Measurements from ENCODE around the gene DNAH6. TPM values are rescaled to one million over a fixed set of nuclear protein-coding genes. Genes with fewer than 3 reads are reported as not detected.

DNAH6 gene
- total RNA-seq, 4 donors from 2014 or later, result 1.00 to 2.9 (median 2.1) TPM

DNA sequence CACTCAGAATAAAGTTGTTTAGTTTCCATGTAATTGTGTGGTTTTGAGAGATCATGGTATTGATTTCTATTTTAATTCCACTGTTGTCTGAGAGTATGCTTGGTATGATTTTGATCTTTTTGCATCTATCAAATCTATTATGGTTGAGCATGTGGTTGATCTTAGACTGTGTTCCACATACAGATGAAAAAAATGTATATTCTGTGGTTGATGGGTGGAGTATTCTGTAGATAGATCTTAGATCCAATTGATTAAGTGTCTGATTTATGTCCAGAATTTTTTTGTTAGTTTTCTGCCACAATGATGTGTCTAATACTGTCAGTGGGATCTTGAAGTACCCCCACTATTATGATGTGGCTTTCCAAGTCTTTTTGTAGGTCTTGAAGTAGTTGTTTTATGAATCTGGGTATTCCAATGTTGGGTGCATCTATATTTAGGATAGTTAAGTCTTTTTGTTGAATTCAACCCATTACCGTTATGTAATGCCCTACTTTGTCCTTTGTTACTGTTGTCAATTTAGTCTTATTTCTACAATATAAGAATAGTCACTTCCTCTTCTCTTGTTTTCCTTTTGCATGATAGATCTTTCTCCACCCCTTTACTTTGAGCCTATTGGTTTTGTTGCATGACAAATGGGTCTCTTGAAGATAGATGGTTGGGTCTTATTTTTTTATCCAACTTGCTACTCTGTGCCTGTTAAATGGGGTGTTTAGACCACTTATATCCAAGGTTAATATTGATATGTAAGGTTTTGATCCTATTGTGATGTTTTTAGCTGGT, 262.8 kb downstream of the DNAH6 start:
- Histone ChIP-seq H3K27ac (no peak overlapping the region), H3K4me3 (no peak overlapping the region), H3K36me3 (no peaks in the 10 kb centered on the region), H3K4me1 (peaks cover 5 to 32% (median 18%) of the 10 kb centered on the region in 4 donors), H3K27me3 (no peaks in the 10 kb centered on the region), H3K9me3 (peaks cover 8 to 11% of the 10 kb centered on the region in 2 donors)
- no peak for DNase-seq
- WGBS, 2 donors (ENCODE audit: low coverage in 1 of 2), result 83 to 96% methylated on average over 1 of the region's 1 CpG
- intact Hi-C loops (cut with DNase I; ENCODE audit: low total_unique reads) (no loop called here), in situ Hi-C loops (cut with MboI; ENCODE audit: low pct_ligation_motif_present in 1 of 4, low pct_unique_long_range_greater_than_20kb in 1 of 4, low sequenced_read_pairs in 3 of 4) (no loop called here)
- no peak for TF ChIP-seq POLR2AphosphoS5 (IDR thresholded peaks at IDR 0.05)
- TF ChIP-seq, protein P1, sequence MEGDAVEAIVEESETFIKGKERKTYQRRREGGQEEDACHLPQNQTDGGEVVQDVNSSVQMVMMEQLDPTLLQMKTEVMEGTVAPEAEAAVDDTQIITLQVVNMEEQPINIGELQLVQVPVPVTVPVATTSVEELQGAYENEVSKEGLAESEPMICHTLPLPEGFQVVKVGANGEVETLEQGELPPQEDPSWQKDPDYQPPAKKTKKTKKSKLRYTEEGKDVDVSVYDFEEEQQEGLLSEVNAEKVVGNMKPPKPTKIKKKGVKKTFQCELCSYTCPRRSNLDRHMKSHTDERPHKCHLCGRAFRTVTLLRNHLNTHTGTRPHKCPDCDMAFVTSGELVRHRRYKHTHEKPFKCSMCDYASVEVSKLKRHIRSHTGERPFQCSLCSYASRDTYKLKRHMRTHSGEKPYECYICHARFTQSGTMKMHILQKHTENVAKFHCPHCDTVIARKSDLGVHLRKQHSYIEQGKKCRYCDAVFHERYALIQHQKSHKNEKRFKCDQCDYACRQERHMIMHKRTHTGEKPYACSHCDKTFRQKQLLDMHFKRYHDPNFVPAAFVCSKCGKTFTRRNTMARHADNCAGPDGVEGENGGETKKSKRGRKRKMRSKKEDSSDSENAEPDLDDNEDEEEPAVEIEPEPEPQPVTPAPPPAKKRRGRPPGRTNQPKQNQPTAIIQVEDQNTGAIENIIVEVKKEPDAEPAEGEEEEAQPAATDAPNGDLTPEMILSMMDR (IDR thresholded peaks at IDR 0.05), result no peak
- no peak for TF ChIP-seq POLR2A (IDR thresholded peaks at IDR 0.05)
- no peak for TF ChIP-seq EP300 (IDR thresholded peaks at IDR 0.05; ENCODE audit: low read depth)

DNA sequence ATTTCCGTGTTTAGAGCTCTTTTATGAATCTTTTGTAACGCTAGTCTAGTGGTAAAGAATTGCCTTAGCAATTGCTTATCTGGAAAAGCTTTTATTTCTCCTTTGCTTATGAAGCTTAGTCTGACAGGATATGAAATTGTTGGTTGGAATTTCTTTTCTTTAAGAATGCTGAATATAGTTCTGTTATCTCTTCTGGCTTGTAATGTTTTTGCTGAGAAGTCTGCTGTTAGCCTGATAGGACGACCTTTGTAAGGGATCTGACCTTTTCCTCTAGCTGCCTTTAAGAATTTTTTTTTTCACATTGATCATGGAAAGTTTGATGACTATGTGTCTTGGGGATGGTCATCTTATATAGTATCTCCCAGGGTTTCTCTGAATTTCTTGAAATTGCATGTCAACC, 263.5 kb downstream of the DNAH6 start:
- in situ Hi-C loops (cut with MboI; ENCODE audit: low pct_ligation_motif_present in 1 of 4, low pct_unique_long_range_greater_than_20kb in 1 of 4, low sequenced_read_pairs in 3 of 4), result no loop called here
- H3K36me3 ChIP-seq, result no peaks in the 10 kb centered on the region
- no peak overlapping the region for H3K27ac ChIP-seq
- WGBS, 2 donors (ENCODE audit: low coverage in 1 of 2), result 79 to 93% methylated on average over 3 of the region's 3 CpGs
- peaks cover 5 to 8% of the 10 kb centered on the region in 2 donors for H3K9me3 ChIP-seq
- peaks cover 5 to 35% (median 18%) of the 10 kb centered on the region in 4 donors for H3K4me1 ChIP-seq
- H3K4me3 ChIP-seq, result no peak overlapping the region
- intact Hi-C loops (cut with DNase I; ENCODE audit: low total_unique reads), result no loop called here
- no peaks in the 10 kb centered on the region for H3K27me3 ChIP-seq
- no peak for DNase-seq
- no peak for TF ChIP-seq EP300 (IDR thresholded peaks at IDR 0.05; ENCODE audit: low read depth)
- TF ChIP-seq POLR2AphosphoS5 (IDR thresholded peaks at IDR 0.05), result no peak
- TF ChIP-seq, protein P1 (IDR thresholded peaks at IDR 0.05), result no peak
- TF ChIP-seq POLR2A (IDR thresholded peaks at IDR 0.05), result no peak

DNA sequence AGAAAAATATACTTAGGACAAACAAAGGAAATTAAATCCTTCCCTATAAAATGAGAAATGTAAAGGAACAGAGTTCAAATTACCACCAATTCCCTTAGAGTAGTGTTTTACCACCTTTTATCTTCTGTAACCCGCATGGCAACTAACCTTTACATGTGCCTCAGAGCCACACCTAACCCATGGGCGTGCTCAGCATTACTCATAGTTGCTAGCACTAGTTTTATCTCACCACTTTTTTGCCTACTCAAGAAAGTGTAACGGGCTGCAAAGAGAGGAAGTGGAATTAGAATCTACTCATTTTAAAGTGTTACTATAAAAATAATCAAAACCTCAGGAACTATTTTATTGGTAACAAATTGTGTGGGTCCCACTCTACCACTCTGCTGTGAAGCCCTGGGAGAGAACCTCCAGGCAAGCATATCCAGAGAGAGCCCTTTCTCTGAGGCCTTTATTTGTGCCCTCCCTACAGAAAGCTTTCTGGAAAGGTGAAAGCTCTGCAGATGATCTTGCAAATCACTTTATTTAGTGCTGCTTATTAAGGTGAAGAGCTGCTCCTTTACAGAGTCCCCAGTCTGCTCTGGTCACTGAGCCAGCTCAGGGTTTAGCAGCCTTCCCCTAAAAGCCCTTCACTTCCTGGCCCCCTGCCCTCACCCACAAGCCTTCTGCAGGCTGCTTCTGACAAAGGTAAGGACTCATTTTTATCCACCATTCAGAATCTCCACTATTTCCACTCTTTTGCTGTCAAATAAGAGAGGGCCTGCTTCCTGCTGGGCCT, 265.8 kb downstream of the DNAH6 start:
- no peaks in the 10 kb centered on the region for H3K9me3 ChIP-seq
- H3K36me3 ChIP-seq, result no peaks in the 10 kb centered on the region
- H3K4me3 ChIP-seq, result no peak overlapping the region
- H3K27ac ChIP-seq, result peak overlapping the region; percentile 77 to 85 (median 81)
- 36 to 38% methylated on average over 3 of the region's 3 CpGs for WGBS, 2 donors (ENCODE audit: low coverage in 1 of 2)
- no peaks in the 10 kb centered on the region for H3K27me3 ChIP-seq
- peak; percentile 76 for DNase-seq
- intact Hi-C loops (cut with DNase I; ENCODE audit: low total_unique reads) (no loop called here), in situ Hi-C loops (cut with MboI; ENCODE audit: low pct_ligation_motif_present in 1 of 4, low pct_unique_long_range_greater_than_20kb in 1 of 4, low sequenced_read_pairs in 3 of 4) (no loop called here)
- TF ChIP-seq POLR2AphosphoS5 (IDR thresholded peaks at IDR 0.05) (peak; percentile 35 to 66 (median 45)), POLR2A (IDR thresholded peaks at IDR 0.05) (no peak)
- peaks cover 5 to 35% (median 18%) of the 10 kb centered on the region in 4 donors for H3K4me1 ChIP-seq

DNA sequence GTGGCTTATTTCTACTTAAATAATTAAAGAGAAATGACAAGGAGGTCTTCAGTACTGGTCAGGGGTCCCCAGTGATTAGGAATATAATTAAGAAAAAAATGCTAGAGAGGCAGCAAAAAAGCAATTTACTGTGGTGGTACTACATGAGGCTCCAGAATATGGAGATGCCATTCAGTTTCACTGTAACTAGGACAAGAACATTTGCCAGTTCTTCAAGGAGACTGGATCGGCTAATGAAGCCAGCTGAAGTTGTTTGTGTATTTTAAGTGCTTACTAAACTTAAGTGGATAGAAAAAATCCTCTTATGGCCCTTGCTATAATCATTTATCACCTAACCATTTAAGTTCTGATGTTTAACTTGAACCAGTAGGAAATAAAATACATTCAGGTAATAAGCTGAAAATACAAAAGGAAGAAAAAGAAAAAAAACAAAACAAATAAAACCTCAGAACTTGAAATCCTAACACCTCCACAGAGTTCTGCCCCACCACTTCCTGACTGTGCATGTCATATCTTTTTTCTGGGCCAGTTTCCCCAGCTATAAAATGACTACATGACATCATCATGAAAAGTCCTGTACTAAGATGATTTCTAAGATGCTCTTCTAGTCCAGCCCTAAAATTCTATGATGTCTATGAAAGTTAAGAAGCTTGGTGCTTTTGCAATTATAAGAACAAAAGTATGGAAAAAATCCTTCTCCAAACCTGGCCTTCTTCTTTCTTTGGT, 266.6 kb downstream of the DNAH6 start:
- DNase-seq, result no peak
- intact Hi-C loops (cut with DNase I; ENCODE audit: low total_unique reads) (no loop called here), in situ Hi-C loops (cut with MboI; ENCODE audit: low pct_ligation_motif_present in 1 of 4, low pct_unique_long_range_greater_than_20kb in 1 of 4, low sequenced_read_pairs in 3 of 4) (no loop called here)
- TF ChIP-seq POLR2AphosphoS5 (IDR thresholded peaks at IDR 0.05) (no peak), EP300 (IDR thresholded peaks at IDR 0.05; ENCODE audit: low read depth) (no peak), POLR2A (IDR thresholded peaks at IDR 0.05) (no peak)
- TF ChIP-seq, protein P1 (IDR thresholded peaks at IDR 0.05), result no peak
- no peak overlapping the region for H3K4me3 ChIP-seq
- H3K27me3 ChIP-seq, result no peaks in the 10 kb centered on the region
- H3K4me1 ChIP-seq, result peaks cover 5 to 35% (median 18%) of the 10 kb centered on the region in 4 donors
- 24 to 27% methylated on average over 1 of the region's 1 CpG for WGBS, 2 donors (ENCODE audit: low coverage in 1 of 2)
- H3K27ac ChIP-seq, result peak overlapping the region; percentile 77 to 85 (median 81)
- H3K9me3 ChIP-seq, result no peaks in the 10 kb centered on the region
- no peaks in the 10 kb centered on the region for H3K36me3 ChIP-seq

Measured in transverse colon (tissue), 4 donors.